ENCODE measurements around the gene BPIFA2.

GRCh38 chr20:33191955-33192354, 24.0 kb downstream of the BPIFA2 start:
- TF ChIP-seq POLR2AphosphoS5 (IDR thresholded peaks at IDR 0.05) (no peak), POLR2A (IDR thresholded peaks at IDR 0.05; ENCODE audit: low read depth) (no peak)
- TF ChIP-seq, protein P1, sequence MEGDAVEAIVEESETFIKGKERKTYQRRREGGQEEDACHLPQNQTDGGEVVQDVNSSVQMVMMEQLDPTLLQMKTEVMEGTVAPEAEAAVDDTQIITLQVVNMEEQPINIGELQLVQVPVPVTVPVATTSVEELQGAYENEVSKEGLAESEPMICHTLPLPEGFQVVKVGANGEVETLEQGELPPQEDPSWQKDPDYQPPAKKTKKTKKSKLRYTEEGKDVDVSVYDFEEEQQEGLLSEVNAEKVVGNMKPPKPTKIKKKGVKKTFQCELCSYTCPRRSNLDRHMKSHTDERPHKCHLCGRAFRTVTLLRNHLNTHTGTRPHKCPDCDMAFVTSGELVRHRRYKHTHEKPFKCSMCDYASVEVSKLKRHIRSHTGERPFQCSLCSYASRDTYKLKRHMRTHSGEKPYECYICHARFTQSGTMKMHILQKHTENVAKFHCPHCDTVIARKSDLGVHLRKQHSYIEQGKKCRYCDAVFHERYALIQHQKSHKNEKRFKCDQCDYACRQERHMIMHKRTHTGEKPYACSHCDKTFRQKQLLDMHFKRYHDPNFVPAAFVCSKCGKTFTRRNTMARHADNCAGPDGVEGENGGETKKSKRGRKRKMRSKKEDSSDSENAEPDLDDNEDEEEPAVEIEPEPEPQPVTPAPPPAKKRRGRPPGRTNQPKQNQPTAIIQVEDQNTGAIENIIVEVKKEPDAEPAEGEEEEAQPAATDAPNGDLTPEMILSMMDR (IDR thresholded peaks at IDR 0.05): no peak
